Activated CD4-positive, alpha-beta memory T cell treated with anti-CD3 and anti-CD28 coated beads for 36 hours (primary cell): ENCODE data around the gene NUDT3. TPM values are rescaled to one million over a fixed set of nuclear protein-coding genes. Genes with fewer than 3 reads are reported as not detected.

Experiments used
- CTCF ChIA-PET: fragments of 350-600 bp; sonication (Branson Sonifier 250); formaldehyde crosslinking; loops from one replicate; lab custom pipeline; 2021; ENCODE audit warnings: antibody characterized with exemption, inconsistent platforms; lab: Charles Lee
- POLR2A ChIA-PET: fragments of 350-600 bp; sonication (Branson Sonifier 250); formaldehyde crosslinking; loops from one replicate; lab custom pipeline; 2021; ENCODE audit warnings: antibody characterized with exemption; lab: Charles Lee
- DNase-seq: peaks from one replicate; pipeline ENCODE4 v3.0.0-alpha.2; 2020
- H3K27ac Mint-ChIP-seq: one replicate; pipeline ENCODE4 v1.8.0; 2021; ENCODE audit warnings: mixed read lengths
- H3K27me3 Mint-ChIP-seq: one replicate; pipeline ENCODE4 v1.8.0; 2021; ENCODE audit warnings: mixed read lengths
- H3K36me3 Mint-ChIP-seq: one replicate; pipeline ENCODE4 v1.8.0; 2021; ENCODE audit warnings: mixed read lengths
- H3K4me1 Mint-ChIP-seq: one replicate; pipeline ENCODE4 v1.8.0; 2021; ENCODE audit warnings: low read depth, mixed read lengths
- H3K4me3 Mint-ChIP-seq: one replicate; pipeline ENCODE4 v1.8.0; 2021; ENCODE audit warnings: mild to moderate bottlenecking, mixed read lengths
- H3K9me3 Mint-ChIP-seq: one replicate; pipeline ENCODE4 v1.8.0; 2021; ENCODE audit warnings: mixed read lengths
- intact Hi-C: fragments of 100-400 bp; cut with micrococcal nuclease; formaldehyde crosslinking; loops from one replicate; pipeline ENCODE4 v1.15.1; 2023
- total RNA-seq, 2 experiments: library from RNA; stranded (reverse); gene quantifications; one replicate each; pipeline ENCODE4 v1.2.3, GENCODE V29; 2021

The NUDT3 gene
- total RNA-seq, 2 experiments from 2014 or later, result 12.7 to 13.4 TPM

DNA sequence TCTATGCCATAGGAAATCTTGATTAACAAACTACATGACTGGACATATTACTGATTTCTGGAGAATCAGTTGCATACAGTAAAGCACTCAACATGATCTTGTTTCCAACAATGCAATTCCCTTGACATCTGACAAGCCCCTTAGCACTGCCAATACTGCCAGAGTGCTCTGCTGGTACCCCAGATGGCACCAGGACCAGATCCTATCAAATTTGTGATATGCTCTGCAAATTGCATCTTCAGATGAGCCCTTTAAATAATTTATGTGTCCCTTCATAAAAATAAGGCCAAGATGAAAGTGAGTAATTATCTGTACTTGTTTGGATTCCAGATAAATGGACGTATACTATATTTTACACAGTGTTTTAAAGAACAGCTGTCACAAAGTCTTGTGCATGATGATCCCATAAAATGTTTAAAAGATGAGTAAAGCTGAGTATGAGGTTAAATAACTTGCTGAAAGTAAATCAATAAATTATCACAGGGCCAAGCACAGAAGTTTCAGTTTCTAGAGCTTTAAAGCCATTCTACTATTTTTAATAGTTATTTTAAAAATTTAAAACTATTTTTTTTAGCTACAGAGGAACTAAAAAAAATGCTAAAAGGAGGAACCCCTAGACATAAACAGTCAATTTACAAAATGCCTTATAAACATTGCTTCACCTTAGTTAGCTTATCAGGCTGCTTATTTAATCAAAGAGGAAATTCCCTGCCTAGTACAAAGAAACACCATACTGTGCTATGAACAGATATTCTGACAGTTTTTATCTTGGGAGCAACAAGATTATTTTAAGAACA lies 42.1 kb downstream of the NUDT3 start:
- Mint-ChIP-seq H3K9me3 (no peaks in the 10 kb centered on the region), H3K4me3 (no peak overlapping the region), H3K27ac (no peak overlapping the region), H3K36me3 (no peaks in the 10 kb centered on the region), H3K4me1 (peaks cover 2% of the 10 kb centered on the region), H3K27me3 (no peaks in the 10 kb centered on the region)
- ChIA-PET CTCF (no interaction called here), POLR2A (no interaction called here)
- intact Hi-C loops, result no loop called here
- no peak for DNase-seq

DNA sequence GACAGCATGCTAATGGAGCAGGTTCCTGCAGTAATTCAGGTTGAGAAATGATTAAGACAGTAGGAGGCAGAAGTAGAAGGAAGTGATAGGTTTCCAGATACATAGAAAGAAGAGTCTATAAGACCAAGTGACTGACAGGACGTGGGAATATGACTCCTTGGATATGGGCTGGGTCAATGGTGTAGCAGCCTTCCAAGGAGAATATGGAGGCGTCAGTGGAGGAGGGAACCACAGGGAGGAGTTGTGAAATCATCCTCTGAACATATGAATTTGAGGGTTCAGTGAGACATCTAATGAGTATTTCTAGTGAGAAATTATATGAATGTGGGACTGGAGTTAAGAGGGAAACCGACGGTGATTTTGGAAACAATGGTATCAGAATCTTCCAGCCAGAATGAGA lies 43.3 kb downstream of the NUDT3 start:
- no peak overlapping the region for H3K4me3 Mint-ChIP-seq
- H3K36me3 Mint-ChIP-seq, result no peaks in the 10 kb centered on the region
- no peak overlapping the region for H3K27ac Mint-ChIP-seq
- H3K9me3 Mint-ChIP-seq, result no peaks in the 10 kb centered on the region
- DNase-seq, result no peak
- no peaks in the 10 kb centered on the region for H3K27me3 Mint-ChIP-seq
- CTCF ChIA-PET, result no interaction called here
- peaks cover 4% of the 10 kb centered on the region for H3K4me1 Mint-ChIP-seq
- POLR2A ChIA-PET, result no interaction called here
- intact Hi-C loops, result no loop called here

DNA sequence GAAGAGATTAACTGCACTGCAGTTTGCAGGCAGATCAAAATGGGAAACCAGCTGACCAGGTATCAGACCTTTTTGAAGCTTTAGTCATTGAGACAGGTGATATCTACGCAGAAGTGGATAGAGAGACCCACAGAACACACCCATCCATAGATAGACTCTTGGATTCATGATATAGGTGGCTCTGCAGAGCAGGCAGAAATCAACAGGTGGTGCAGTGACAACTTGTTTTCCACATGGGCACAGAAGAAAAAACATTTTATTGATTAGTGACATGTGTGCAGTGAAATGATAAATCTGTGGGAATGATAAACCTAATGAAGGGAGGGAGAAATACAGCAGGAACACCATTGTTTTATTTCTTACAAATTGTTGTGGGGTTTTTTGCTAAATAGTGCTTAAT lies 45.2 kb downstream of the NUDT3 start:
- Mint-ChIP-seq H3K36me3 (peaks cover 4% of the 10 kb centered on the region), H3K27me3 (no peaks in the 10 kb centered on the region), H3K4me1 (peaks cover 17% of the 10 kb centered on the region), H3K9me3 (no peaks in the 10 kb centered on the region), H3K27ac (no peak overlapping the region), H3K4me3 (no peak overlapping the region)
- no peak for DNase-seq
- ChIA-PET POLR2A (no interaction called here), CTCF (interaction anchor here (0.6 to 1.0 kb wide), 2 partner anchors 12 to 524 kb away, joined by 3 read pairs; no protein-coding TSS in a partner anchor)
- intact Hi-C loops, result no loop called here

DNA sequence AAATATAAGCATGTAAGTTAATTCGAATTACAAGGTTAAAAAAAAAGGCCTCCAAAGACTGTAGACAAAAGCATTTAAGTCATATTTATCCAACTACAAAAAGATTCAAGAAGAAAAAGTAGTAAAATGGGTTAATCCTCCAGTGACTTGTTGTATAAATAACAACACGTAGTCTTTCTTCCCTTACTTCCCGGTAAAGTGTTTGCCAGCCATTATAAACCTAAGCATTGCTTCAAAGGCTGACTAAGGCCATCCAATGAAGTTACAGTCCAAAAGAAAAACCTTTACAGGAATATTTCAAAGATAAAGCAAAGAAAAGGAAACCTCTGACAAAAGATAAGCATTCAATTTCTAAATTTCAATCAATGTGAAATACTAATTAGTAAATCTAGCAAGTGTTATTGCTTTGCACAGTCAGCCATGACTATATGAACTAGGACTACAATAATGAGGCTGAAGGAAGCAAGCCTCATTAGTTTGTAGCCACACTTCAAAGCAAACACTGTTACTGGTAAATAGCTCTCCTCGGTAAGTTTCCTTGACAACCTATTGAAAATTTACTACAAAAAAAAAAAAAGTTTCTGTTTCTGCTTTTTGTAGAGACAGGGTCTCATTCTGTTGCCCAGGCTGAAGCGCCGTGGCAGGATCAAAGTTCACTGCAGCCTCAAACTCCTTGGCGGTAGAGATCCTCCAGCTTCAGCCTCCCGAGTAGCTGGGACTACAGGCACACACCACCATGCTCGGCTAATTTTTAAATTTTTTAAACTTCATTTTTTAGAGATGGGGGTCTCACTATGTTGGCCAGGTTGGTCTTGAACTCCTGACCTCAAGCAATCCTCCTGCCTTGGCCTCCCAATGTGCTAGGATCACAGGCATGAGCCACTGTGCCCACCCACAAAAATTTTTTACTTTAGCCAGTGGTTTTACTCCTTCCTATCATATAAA lies 46.0 kb downstream of the NUDT3 start:
- Mint-ChIP-seq H3K36me3 (peaks cover 6% of the 10 kb centered on the region), H3K4me1 (peaks cover 19% of the 10 kb centered on the region), H3K27me3 (no peaks in the 10 kb centered on the region), H3K4me3 (no peak overlapping the region), H3K9me3 (no peaks in the 10 kb centered on the region), H3K27ac (no peak overlapping the region)
- intact Hi-C loops, result no loop called here
- POLR2A ChIA-PET, result no interaction called here
- CTCF ChIA-PET, result interaction anchor here (0.6 kb wide), 1 partner anchor 525 kb away, joined by 3 read pairs; no protein-coding TSS in a partner anchor
- DNase-seq, result no peak

DNA sequence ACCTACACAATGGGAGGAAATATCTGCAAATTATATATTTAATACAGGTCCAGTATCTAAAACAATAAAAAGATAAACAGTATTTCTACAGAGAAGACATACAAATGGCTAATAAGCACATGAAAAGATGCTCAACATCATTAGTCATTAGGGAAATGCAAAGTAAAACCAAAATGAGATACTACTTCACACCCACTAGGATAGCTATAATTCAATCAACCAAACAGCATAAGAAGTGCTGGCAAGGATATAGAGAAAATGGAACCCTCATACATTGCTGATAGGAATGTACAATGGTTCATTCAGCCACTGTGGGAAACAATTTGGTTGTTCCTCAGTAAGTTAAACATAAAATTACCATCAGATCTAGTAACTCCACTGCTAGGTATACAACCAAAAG lies 48.7 kb downstream of the NUDT3 start:
- no peak overlapping the region for H3K4me3 Mint-ChIP-seq
- no peaks in the 10 kb centered on the region for H3K9me3 Mint-ChIP-seq
- H3K27me3 Mint-ChIP-seq, result no peaks in the 10 kb centered on the region
- intact Hi-C loops, result no loop called here
- no peak for DNase-seq
- peaks cover 6% of the 10 kb centered on the region for H3K36me3 Mint-ChIP-seq
- peaks cover 24% of the 10 kb centered on the region for H3K4me1 Mint-ChIP-seq
- POLR2A ChIA-PET, result no interaction called here
- CTCF ChIA-PET, result interaction anchor here (1.1 kb wide), 1 partner anchor 20 kb away, joined by 3 read pairs; no protein-coding TSS in a partner anchor
- H3K27ac Mint-ChIP-seq, result no peak overlapping the region

DNA sequence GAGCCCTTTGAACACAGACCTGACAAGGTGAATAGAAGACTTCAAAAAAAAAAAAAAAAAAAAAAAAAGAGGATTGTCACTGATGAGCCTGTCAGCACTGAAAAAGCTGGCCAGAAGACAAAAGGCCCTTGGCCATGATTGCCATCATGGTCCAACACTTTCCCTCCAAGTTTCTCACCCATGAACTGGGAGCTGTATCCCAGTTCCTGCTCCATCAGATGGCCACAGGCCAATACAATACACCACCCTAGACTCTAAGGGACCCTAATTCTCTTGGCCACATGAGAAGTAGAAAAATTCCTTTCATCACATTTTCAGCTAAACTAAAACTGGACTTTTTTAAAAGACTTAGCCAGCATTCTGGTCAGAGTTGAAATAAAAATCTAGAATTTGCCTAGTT lies 50.2 kb downstream of the NUDT3 start:
- ChIA-PET CTCF (no interaction called here), POLR2A (no interaction called here)
- intact Hi-C loops, result no loop called here
- no peak for DNase-seq
- Mint-ChIP-seq H3K36me3 (peaks cover 6% of the 10 kb centered on the region), H3K27ac (no peak overlapping the region), H3K4me3 (no peak overlapping the region), H3K9me3 (no peaks in the 10 kb centered on the region), H3K4me1 (peaks cover 34% of the 10 kb centered on the region), H3K27me3 (no peaks in the 10 kb centered on the region)

DNA sequence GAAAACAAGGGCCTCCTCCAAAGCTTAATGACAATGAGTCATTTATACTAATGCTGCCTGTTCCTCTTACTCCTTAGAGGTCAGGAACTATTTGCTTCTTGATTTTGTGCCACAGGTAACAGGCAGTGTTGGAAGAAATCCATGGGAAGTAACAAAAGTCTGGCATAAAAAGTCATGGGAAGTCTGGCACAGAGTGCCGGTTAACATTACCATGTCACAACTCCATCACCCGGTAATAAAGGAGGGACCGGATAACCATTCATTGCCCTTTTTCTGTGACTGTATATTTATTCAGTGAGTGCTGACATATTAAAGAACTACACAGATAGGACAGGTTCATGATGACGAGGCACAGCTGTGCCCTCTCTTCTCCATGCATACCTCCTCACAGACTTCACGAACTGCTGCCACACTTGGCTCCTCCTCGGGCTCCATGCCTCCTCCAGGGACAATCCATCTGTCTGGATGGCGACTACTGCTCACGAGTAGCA lies 50.9 kb downstream of the NUDT3 start:
- Mint-ChIP-seq H3K9me3 (no peaks in the 10 kb centered on the region), H3K36me3 (peaks cover 6% of the 10 kb centered on the region), H3K27me3 (no peaks in the 10 kb centered on the region), H3K27ac (no peak overlapping the region), H3K4me1 (peaks cover 33% of the 10 kb centered on the region), H3K4me3 (no peak overlapping the region)
- ChIA-PET CTCF (interaction anchor here (0.5 to 0.6 kb wide), 2 partner anchors 74 to 432 kb away, joined by 3 read pairs; no protein-coding TSS in a partner anchor), POLR2A (interaction anchor here (0.6 kb wide), 1 partner anchor 883 kb away, joined by 3 read pairs; no protein-coding TSS in a partner anchor)
- no peak for DNase-seq
- intact Hi-C loops, result no loop called here

DNA sequence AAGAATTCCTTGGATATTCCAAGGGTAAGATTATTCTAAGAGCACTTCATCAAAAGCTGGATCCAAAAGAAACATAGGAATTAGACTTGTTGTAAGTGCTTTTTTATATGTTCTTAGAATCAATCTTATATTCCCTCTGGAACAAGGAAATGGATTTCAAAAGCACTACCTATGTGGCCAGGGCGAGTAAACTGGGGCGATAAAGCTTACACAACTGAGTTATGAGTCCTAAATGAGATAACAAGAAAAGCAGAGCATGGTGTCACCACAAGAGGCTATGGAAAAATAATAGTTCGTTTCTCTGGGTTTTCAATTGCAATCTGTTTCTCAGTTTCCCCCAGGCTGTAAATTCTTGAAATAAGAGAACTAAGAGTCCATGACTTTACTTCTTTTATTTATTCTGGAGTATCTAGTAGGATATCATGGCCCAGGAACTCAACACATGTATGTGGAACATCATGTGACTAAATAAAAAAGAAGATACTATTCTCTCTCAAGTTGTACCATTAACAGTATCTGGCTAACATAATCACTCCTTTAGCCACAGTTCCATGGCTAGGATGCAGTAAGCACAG lies 51.5 kb downstream of the NUDT3 start:
- Mint-ChIP-seq H3K36me3 (peaks cover 8% of the 10 kb centered on the region), H3K9me3 (no peaks in the 10 kb centered on the region), H3K4me3 (no peak overlapping the region), H3K27me3 (no peaks in the 10 kb centered on the region), H3K4me1 (peaks cover 33% of the 10 kb centered on the region), H3K27ac (no peak overlapping the region)
- POLR2A ChIA-PET, result interaction anchor here (0.6 kb wide), 1 partner anchor 883 kb away, joined by 3 read pairs; no protein-coding TSS in a partner anchor
- CTCF ChIA-PET, result interaction anchor here (0.5 to 0.9 kb wide), 3 partner anchors 74 to 433 kb away, joined by 3 to 4 read pairs (median 3); no protein-coding TSS in a partner anchor
- no peak for DNase-seq
- intact Hi-C loops, result no loop called here

DNA sequence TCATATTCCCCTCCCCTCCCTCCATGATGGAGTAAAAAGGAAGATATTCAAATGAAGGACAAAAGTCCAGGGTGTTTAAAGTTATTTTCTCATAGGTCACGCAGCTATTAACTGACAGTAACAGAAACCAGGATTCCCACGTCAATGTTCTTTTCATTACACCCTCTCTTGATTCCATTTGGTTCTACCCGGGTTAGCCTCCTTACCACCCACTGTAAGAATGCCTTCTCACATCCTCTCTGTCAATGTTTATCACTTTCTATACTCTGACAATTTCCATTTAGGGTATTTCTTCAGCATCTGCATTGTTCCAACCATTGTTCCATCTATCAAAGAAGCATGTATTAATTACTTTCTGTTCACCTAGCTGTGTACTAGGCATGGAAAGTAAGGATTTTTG lies 52.1 kb downstream of the NUDT3 start:
- Mint-ChIP-seq H3K27me3 (no peaks in the 10 kb centered on the region), H3K27ac (no peak overlapping the region), H3K36me3 (peaks cover 8% of the 10 kb centered on the region), H3K4me1 (peaks cover 33% of the 10 kb centered on the region), H3K4me3 (no peak overlapping the region), H3K9me3 (no peaks in the 10 kb centered on the region)
- intact Hi-C loops, result no loop called here
- CTCF ChIA-PET, result interaction anchor here (0.9 kb wide), 1 partner anchor 145 kb away, joined by 4 read pairs; no protein-coding TSS in a partner anchor
- POLR2A ChIA-PET, result no interaction called here
- no peak for DNase-seq

DNA sequence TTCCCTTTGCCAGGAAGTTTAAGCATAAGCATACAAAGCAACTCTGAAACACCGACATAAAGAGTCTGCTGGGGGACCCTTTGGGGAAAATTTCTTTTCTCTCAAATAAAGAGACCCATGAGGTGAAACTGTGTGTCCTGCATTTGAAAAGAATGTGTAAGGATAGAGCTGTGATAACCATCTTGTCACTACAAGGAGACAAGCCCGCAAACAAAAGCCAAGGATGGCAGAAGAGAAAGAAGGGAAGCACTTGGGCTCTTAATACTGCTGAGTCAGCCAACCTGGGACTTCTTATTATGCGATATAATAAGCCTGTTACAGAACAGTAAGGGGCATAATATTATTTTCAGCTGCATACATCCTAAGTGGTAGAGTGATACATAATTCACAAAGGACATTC lies 52.5 kb downstream of the NUDT3 start:
- DNase-seq, result no peak
- Mint-ChIP-seq H3K4me3 (no peak overlapping the region), H3K27me3 (no peaks in the 10 kb centered on the region), H3K27ac (no peak overlapping the region), H3K4me1 (peaks cover 33% of the 10 kb centered on the region), H3K9me3 (no peaks in the 10 kb centered on the region), H3K36me3 (peaks cover 10% of the 10 kb centered on the region)
- intact Hi-C loops, result no loop called here
- ChIA-PET POLR2A (no interaction called here), CTCF (interaction anchor here (0.9 kb wide), 1 partner anchor 144 kb away, joined by 4 read pairs; no protein-coding TSS in a partner anchor)

DNA sequence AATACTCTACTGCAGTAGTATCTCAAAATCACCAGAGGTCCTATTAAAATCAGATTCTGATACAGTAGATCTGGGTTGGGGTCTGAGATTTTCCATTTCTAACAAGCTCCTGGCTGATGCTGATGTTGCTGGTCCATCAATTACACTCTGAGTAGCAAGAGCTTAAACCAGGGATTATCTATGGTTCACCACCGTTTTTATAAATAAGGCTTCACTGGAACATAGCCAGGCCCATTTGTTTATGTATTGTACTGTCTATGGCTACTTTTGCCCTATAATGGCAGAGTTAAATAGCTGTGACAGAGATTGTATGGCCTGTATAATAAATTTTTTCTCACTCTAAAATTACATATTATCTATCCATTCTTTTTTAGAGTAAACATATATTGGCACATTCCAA lies 53.0 kb downstream of the NUDT3 start:
- POLR2A ChIA-PET, result no interaction called here
- no peaks in the 10 kb centered on the region for H3K27me3 Mint-ChIP-seq
- DNase-seq, result no peak
- peaks cover 11% of the 10 kb centered on the region for H3K36me3 Mint-ChIP-seq
- H3K4me1 Mint-ChIP-seq, result peaks cover 33% of the 10 kb centered on the region
- no peak overlapping the region for H3K4me3 Mint-ChIP-seq
- intact Hi-C loops, result no loop called here
- H3K27ac Mint-ChIP-seq, result no peak overlapping the region
- no peaks in the 10 kb centered on the region for H3K9me3 Mint-ChIP-seq
- CTCF ChIA-PET, result no interaction called here
